Activated CD4-positive, alpha-beta T cell treated with anti-CD3 and anti-CD28 coated beads, Interleukin-2, amount 50 U/mL, for 4 hours (primary cell): ENCODE data around the gene GANC.

Source experiments
- DNase-seq, 2 experiments: peaks; one replicate each; pipeline ENCODE4 v3.0.0-alpha.2; 2020

Gene GANC

GRCh38 chr15:42348083-42348482 is 75.1 kb downstream of the GANC start:
- DNase-seq = no peak

GRCh38 chr15:42349186-42349585 is 76.2 kb downstream of the GANC start:
- no peak for DNase-seq

- no peak for DNase-seq
Observed at GRCh38 chr15:42352401-42352800, 79.4 kb downstream of the GANC start.

- no peak for DNase-seq
Observed at GRCh38 chr15:42353061-42353460, 80.1 kb downstream of the GANC start.

GRCh38 chr15:42354824-42355223 is 81.8 kb downstream of the GANC start:
- no peak for DNase-seq

- DNase-seq = no peak
Observed at GRCh38 chr15:42355291-42355690, 82.3 kb downstream of the GANC start.

- no peak for DNase-seq
Observed at GRCh38 chr15:42356851-42357250, 83.8 kb downstream of the GANC start.

- DNase-seq = no peak
Observed at GRCh38 chr15:42358141-42358540, 85.1 kb downstream of the GANC start.

GRCh38 chr15:42359249-42359648 is 86.2 kb downstream of the GANC start, which contains the start of gene CAPN3:
Gene CAPN3 (plus strand): TSS chr15:42359501. CDS start chr15:42359806, 305 bp downstream.
- no peak for DNase-seq

GRCh38 chr15:42359985-42360384 is 87.0 kb downstream of the GANC start:
- DNase-seq = no peak

GRCh38 chr15:42360535-42361112 is 87.6 kb downstream of the GANC start:
- no peak for DNase-seq

- DNase-seq = no peak
Observed at GRCh38 chr15:42363487-42363886, 90.5 kb downstream of the GANC start.

- no peak for DNase-seq
Observed at GRCh38 chr15:42363942-42364341, 90.9 kb downstream of the GANC start.

- no peak for DNase-seq
Observed at GRCh38 chr15:42364529-42364928, 91.5 kb downstream of the GANC start.

- DNase-seq = no peak
Observed at GRCh38 chr15:42365921-42366550, 93.0 kb downstream of the GANC start.

- DNase-seq = no peak
Observed at GRCh38 chr15:42367041-42367440, 94.0 kb downstream of the GANC start.

GRCh38 chr15:42368096-42368495 is 95.1 kb downstream of the GANC start:
- DNase-seq = no peak

GRCh38 chr15:42371096-42371495 is 98.1 kb downstream of the GANC start:
- DNase-seq = no peak

GRCh38 chr15:42373274-42373673 is 100.3 kb downstream of the GANC start:
- DNase-seq = no peak

GRCh38 chr15:42373936-42374335 is 100.9 kb downstream of the GANC start:
- DNase-seq = no peak

GRCh38 chr15:42374810-42375209 is 101.8 kb downstream of the GANC start:
- DNase-seq = no peak

- no peak for DNase-seq
Observed at GRCh38 chr15:42375252-42375651, 102.3 kb downstream of the GANC start.

GRCh38 chr15:42375941-42376340 is 102.9 kb downstream of the GANC start:
- no peak for DNase-seq

- DNase-seq = no peak
Observed at GRCh38 chr15:42378011-42378410, 105.0 kb downstream of the GANC start.

GRCh38 chr15:42384597-42384996 is 111.6 kb downstream of the GANC start:
- no peak for DNase-seq
